Trophoblast cell (in vitro differentiated cells and primary cell): ENCODE results near the gene OLFM1.

Experiments
- DNase-seq, 2 donors: peaks; one replicate each; pipeline ENCODE4 v3.0.0-alpha.2; 2016
- H2AFZ ChIP-seq: 2 replicates; pipeline ENCODE4 v1.6.1; 2013; ENCODE audit warnings: low read length, moderate library complexity, mild to moderate bottlenecking; ENCODE audit not compliant: insufficient read depth, poor library complexity
- H2AK5ac ChIP-seq: 2 replicates; pipeline ENCODE4 v1.6.1; 2013; ENCODE audit warnings: mild to moderate bottlenecking, low read length
- H2BK120ac ChIP-seq: 2 replicates; pipeline ENCODE4 v1.6.1; 2013; ENCODE audit warnings: low read length, mild to moderate bottlenecking, moderate library complexity; ENCODE audit not compliant: insufficient read depth, poor library complexity
- H2BK12ac ChIP-seq: 2 replicates; pipeline ENCODE4 v1.6.1; 2013; ENCODE audit warnings: mild to moderate bottlenecking, low read length, moderate library complexity
- H2BK5ac ChIP-seq: 2 replicates; pipeline ENCODE4 v1.6.1; 2013; ENCODE audit warnings: low read length, low read depth, moderate library complexity, mild to moderate bottlenecking; ENCODE audit not compliant: poor library complexity
- H3K14ac ChIP-seq: 2 replicates; pipeline ENCODE4 v1.6.1; 2013; ENCODE audit warnings: mild to moderate bottlenecking, low read length
- H3K18ac ChIP-seq: 2 replicates; pipeline ENCODE4 v1.6.1; 2013; ENCODE audit warnings: mild to moderate bottlenecking, low read length
- H3K23ac ChIP-seq: 2 replicates; pipeline ENCODE4 v1.6.1; 2013; ENCODE audit warnings: low read length
- H3K27ac ChIP-seq: 2 replicates; pipeline ENCODE4 v1.5.1; 2013; ENCODE audit warnings: low read depth, mild to moderate bottlenecking, inconsistent platforms, low read length, moderate library complexity
- H3K27me3 ChIP-seq: 2 replicates; pipeline ENCODE4 v1.6.1; 2013; ENCODE audit warnings: inconsistent platforms, mild to moderate bottlenecking, low read length, moderate library complexity; ENCODE audit not compliant: insufficient read depth
- H3K36me3 ChIP-seq, 2 experiments: 1 replicate in 1 of 2; 2 replicates in 1 of 2; pipeline ENCODE4 v1.6.1; 2013; ENCODE audit warnings: low read length in 2 of 2, mild to moderate bottlenecking in 2 of 2, moderate library complexity in 1 of 2; ENCODE audit not compliant: insufficient read depth in 2 of 2, control insufficient read depth in 1 of 2
- H3K4ac ChIP-seq: 2 replicates; pipeline ENCODE4 v1.6.1; 2013; ENCODE audit warnings: low read depth, mild to moderate bottlenecking, low read length, moderate library complexity
- H3K4me1 ChIP-seq, 2 experiments: 1 replicate in 1 of 2; 2 replicates in 1 of 2; pipeline ENCODE4 v1.6.1; 2013; ENCODE audit warnings: low read length in 2 of 2, mild to moderate bottlenecking in 2 of 2, moderate library complexity in 1 of 2; ENCODE audit not compliant: insufficient read depth in 2 of 2, control insufficient read depth in 1 of 2
- H3K4me2 ChIP-seq: 2 replicates; pipeline ENCODE4 v1.6.1; 2013; ENCODE audit warnings: inconsistent platforms, mild to moderate bottlenecking, low read length, moderate library complexity
- H3K4me3 ChIP-seq: 2 replicates; pipeline ENCODE4 v1.5.1; 2013; ENCODE audit warnings: mild to moderate bottlenecking, low read depth, low read length, inconsistent platforms
- H3K79me1 ChIP-seq: one replicate; pipeline ENCODE4 v1.6.1; 2013; ENCODE audit warnings: low read length
- H3K79me2 ChIP-seq: 2 replicates; pipeline ENCODE4 v1.6.1; 2013; ENCODE audit warnings: low read length, mild to moderate bottlenecking; ENCODE audit not compliant: control insufficient read depth, insufficient read depth, poor library complexity
- H3K9ac ChIP-seq: 2 replicates; pipeline ENCODE4 v1.6.1; 2013; ENCODE audit warnings: mild to moderate bottlenecking, low read length
- H3K9me3 ChIP-seq: 2 replicates; pipeline ENCODE4 v1.6.1; 2013; ENCODE audit warnings: low read depth, mild to moderate bottlenecking, control low read depth, inconsistent platforms, low read length; ENCODE audit not compliant: insufficient read depth
- H4K12ac ChIP-seq: 2 replicates; pipeline ENCODE4 v1.6.1; 2013; ENCODE audit warnings: low read depth, mild to moderate bottlenecking, low read length, moderate library complexity
- H4K8ac ChIP-seq: 2 replicates; pipeline ENCODE4 v1.6.1; 2013; ENCODE audit warnings: low read depth, mild to moderate bottlenecking, low read length, moderate library complexity
- H4K91ac ChIP-seq: one replicate; pipeline ENCODE4 v1.6.1; 2013; ENCODE audit warnings: low read depth, mild to moderate bottlenecking, low read length, moderate library complexity
- WGBS: extraction: QIAGEN DNeasy Blood & Tissue Kit; methylation state at CpG from one replicate; pipeline ENCODE4 v1.1.7; 2013; ENCODE audit warnings: missing lambda C conversion rate; ENCODE audit not compliant: insufficient read length, insufficient coverage; ENCODE audit errors: extremely low coverage; 5-methylcytosine and 5-hydroxymethylcytosine counted together

Gene OLFM1

GRCh38 chr9:135165756-135166519, 78.5 kb downstream of the OLFM1 start:
- Histone ChIP-seq H4K12ac (no peak overlapping the region), H2BK120ac (no peak overlapping the region), H2AFZ (no peak overlapping the region), H3K4ac (no peak overlapping the region), H2BK12ac (no peak overlapping the region), H3K4me2 (no peak overlapping the region), H3K9me3 (peaks cover 4% of the 10 kb centered on the region), H4K8ac (no peak overlapping the region), H2AK5ac (no peak overlapping the region), H3K4me3 (no peak overlapping the region), H3K23ac (no peak overlapping the region), H2BK5ac (no peak overlapping the region), H3K27ac (no peak overlapping the region), H4K91ac (no peak overlapping the region), H3K18ac (no peak overlapping the region), H3K4me1 (no peaks in the 10 kb centered on the region), H3K27me3 (no peaks in the 10 kb centered on the region), H3K36me3 (no peaks in the 10 kb centered on the region), H3K79me2 (no peaks in the 10 kb centered on the region), H3K14ac (no peak overlapping the region), H3K79me1 (no peaks in the 10 kb centered on the region), H3K9ac (no peak overlapping the region)
- no CpG with 5 or more reads among the region's 25 CpGs for WGBS
- no peak for DNase-seq

DNA sequence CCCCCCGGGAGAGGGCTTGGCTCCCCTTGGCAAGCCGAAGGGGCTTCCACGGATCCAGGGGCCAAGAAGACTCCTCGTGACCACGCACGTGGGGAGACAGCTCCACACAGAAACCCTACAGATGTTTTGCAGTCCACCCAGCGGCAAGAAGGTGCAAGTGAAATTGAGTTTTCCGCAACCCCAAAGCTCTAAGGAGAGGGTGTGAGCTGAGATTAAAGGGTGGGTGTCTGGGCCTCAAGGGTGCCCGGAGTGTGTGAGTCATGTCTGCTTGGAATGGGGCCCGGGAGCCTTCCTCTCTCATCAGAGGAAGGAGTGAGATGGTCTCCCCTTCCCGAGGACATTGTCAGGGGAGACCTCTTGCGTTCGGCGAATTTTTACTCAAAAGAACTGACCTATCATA, 79.1 kb downstream of the OLFM1 start:
- H2AK5ac ChIP-seq = no peak overlapping the region
- H3K4ac ChIP-seq = no peak overlapping the region
- no peak overlapping the region for H2BK5ac ChIP-seq
- H3K36me3 ChIP-seq = no peaks in the 10 kb centered on the region
- no peaks in the 10 kb centered on the region for H3K79me1 ChIP-seq
- no peaks in the 10 kb centered on the region for H3K4me1 ChIP-seq
- no CpG with 5 or more reads among the region's 14 CpGs for WGBS
- no peak overlapping the region for H3K4me2 ChIP-seq
- H2BK12ac ChIP-seq = no peak overlapping the region
- no peak overlapping the region for H4K8ac ChIP-seq
- no peak for DNase-seq
- H3K79me2 ChIP-seq = no peaks in the 10 kb centered on the region
- no peak overlapping the region for H4K12ac ChIP-seq
- H3K9me3 ChIP-seq = peaks cover 4% of the 10 kb centered on the region
- no peak overlapping the region for H2AFZ ChIP-seq
- no peak overlapping the region for H3K9ac ChIP-seq
- H2BK120ac ChIP-seq = no peak overlapping the region
- no peaks in the 10 kb centered on the region for H3K27me3 ChIP-seq
- H3K27ac ChIP-seq = no peak overlapping the region
- no peak overlapping the region for H4K91ac ChIP-seq
- H3K4me3 ChIP-seq = no peak overlapping the region
- no peak overlapping the region for H3K14ac ChIP-seq
- H3K23ac ChIP-seq = no peak overlapping the region
- H3K18ac ChIP-seq = no peak overlapping the region

DNA sequence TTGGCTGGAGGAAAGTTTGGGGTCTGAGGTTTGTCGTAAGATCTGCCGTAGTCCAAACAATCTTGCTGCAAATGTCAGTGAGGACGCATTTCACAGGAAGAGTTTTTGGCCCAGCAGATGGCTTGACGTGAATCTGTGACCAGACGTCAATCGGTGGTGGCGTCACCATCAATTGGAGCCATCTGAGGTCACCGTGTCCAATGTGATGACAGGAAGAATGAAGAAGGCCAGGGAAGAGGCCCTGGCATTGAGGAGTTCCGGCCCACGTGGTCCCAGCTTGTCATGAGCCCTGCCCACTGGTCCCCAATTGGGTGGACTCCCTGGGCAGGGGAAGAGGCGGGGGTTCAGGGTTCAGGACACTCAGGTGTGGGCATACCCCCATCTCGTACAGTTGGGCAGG, 79.9 kb downstream of the OLFM1 start:
- H3K9ac ChIP-seq = no peak overlapping the region
- H3K79me2 ChIP-seq = no peaks in the 10 kb centered on the region
- H4K12ac ChIP-seq = no peak overlapping the region
- H3K79me1 ChIP-seq = no peaks in the 10 kb centered on the region
- no peak overlapping the region for H2BK12ac ChIP-seq
- no peak overlapping the region for H4K8ac ChIP-seq
- H3K27me3 ChIP-seq = no peaks in the 10 kb centered on the region
- H3K14ac ChIP-seq = no peak overlapping the region
- DNase-seq = no peak
- no CpG with 5 or more reads among the region's 12 CpGs for WGBS
- no peak overlapping the region for H3K4me2 ChIP-seq
- H3K9me3 ChIP-seq = peaks cover 4% of the 10 kb centered on the region
- H2AK5ac ChIP-seq = no peak overlapping the region
- H3K18ac ChIP-seq = no peak overlapping the region
- H3K4me3 ChIP-seq = no peak overlapping the region
- no peak overlapping the region for H3K23ac ChIP-seq
- H3K27ac ChIP-seq = no peak overlapping the region
- H4K91ac ChIP-seq = no peak overlapping the region
- no peak overlapping the region for H2AFZ ChIP-seq
- H3K36me3 ChIP-seq = no peaks in the 10 kb centered on the region
- no peak overlapping the region for H3K4ac ChIP-seq
- H2BK5ac ChIP-seq = no peak overlapping the region
- H2BK120ac ChIP-seq = no peak overlapping the region
- H3K4me1 ChIP-seq = no peaks in the 10 kb centered on the region

GRCh38 chr9:135167849-135168655, 80.6 kb downstream of the OLFM1 start:
- Histone ChIP-seq H3K23ac (no peak overlapping the region), H3K18ac (no peak overlapping the region)
- WGBS = no CpG with 5 or more reads among the region's 23 CpGs

More at GRCh38 chr9:135167849-135168655, 80.6 kb downstream of the OLFM1 start:
- DNase-seq = no peak
- Histone ChIP-seq H2BK120ac (no peak overlapping the region), H3K36me3 (no peaks in the 10 kb centered on the region), H4K91ac (no peak overlapping the region), H3K4ac (no peak overlapping the region), H3K4me2 (no peak overlapping the region), H2BK12ac (no peak overlapping the region), H2BK5ac (no peak overlapping the region), H3K4me1 (no peaks in the 10 kb centered on the region), H3K79me1 (no peaks in the 10 kb centered on the region), H3K27ac (no peak overlapping the region), H3K9me3 (peaks cover 4% of the 10 kb centered on the region), H3K4me3 (no peak overlapping the region), H3K9ac (no peak overlapping the region), H2AFZ (no peak overlapping the region), H4K12ac (no peak overlapping the region), H4K8ac (no peak overlapping the region), H2AK5ac (no peak overlapping the region), H3K27me3 (no peaks in the 10 kb centered on the region), H3K14ac (no peak overlapping the region), H3K79me2 (no peaks in the 10 kb centered on the region)
